NK-92 (cell line): Measurements from ENCODE around the gene LRIG2.
"Not testable (repeated sequence)": the region's sequence is repeated elsewhere in the genome, so short reads cannot be mapped to it uniquely, and the experiment has no call there.

Experiments
- DNase-seq: peaks from one replicate; lab custom pipeline; 2025; ENCODE audit not compliant: unreplicated experiment; lab: John Stamatoyannopoulos, UW

The LRIG2 gene

DNA sequence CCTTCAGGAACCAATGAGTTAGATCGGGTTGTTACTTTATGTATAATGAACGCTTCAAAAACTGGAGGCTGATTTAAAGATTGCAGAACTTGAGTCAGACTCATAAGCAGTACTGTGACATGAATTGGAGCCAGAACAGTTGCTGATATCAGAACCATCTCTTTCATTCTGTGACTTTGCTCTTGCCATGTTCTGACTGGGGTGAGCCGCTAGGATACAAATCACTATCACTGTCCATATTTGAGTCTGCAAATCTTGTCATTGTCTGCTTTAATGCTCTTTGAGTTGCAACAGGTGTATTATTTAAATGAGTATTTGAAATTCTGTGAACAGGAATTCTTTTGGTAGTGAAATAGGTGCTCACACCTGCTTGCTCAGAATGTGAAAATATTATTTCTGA lies 52.5 kb downstream of the LRIG2 start:
- no peak for DNase-seq

DNA sequence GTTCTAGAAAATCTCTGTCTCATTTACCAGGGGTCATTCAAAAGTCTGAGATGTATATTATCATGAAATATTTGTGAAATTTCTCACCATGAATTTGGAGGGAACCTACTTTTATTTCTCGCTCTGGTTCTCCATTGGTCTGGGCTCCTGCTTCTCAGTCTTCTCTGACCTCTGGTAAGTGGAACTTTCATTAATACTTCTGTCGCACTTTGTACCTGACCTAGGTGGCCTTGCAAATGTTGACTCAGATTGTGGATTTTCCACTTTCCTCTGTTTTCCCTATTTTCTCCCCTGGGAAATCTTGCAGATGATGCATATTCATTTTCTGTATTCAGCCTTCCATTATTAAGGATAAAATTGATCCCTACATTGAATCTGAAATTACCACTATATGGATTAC lies 53.2 kb downstream of the LRIG2 start:
- DNase-seq, result no peak

DNA sequence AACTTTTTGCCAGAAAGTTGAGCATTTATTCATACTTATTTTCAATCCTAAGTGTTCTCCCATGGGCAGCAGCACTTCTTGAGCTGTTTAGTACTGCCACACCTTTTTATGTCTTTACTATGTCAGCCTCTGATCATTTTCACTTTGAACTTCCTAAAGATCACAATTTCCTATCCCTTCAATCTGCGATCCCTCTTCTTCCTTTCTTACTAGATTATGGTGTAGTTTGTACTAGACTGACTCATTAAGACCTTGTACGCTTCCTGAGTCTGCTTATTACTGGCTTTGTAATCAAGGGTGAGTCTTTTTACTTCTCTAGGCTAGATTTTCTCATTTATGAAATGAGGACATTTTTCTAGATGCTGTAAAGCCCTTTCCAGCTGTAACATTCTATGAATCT lies 55.1 kb downstream of the LRIG2 start:
- DNase-seq, result no peak

DNA sequence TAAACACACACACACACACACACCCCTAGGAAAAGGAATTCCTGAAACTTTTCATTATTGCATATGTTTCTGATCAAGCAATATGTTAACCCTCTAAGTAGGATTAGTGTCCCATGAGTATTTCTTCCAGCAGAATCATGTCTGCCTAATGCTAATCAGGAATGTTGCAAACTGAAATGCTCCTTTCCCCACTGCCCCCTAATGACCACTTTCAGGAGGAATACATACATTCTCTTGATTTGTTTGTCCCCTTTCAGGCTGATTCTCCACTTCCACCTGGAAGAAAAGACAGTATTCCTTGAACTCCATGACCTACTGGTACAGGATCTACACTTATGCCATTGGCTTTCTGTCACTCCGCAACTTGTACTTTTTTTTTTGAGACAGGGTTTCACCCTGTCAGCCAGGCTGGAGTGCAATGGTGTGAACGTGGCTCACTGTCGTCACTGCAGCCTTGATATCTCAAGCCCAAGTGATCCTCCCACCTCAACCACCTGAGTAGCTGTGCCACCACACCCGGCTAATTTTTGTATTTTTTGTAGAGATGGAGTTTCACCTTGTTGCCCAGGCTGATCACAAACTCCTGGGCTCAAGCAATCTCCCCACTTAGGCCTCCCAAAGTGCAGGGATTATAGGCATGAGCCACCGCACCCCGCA lies 56.7 kb downstream of the LRIG2 start:
- no peak for DNase-seq

DNA sequence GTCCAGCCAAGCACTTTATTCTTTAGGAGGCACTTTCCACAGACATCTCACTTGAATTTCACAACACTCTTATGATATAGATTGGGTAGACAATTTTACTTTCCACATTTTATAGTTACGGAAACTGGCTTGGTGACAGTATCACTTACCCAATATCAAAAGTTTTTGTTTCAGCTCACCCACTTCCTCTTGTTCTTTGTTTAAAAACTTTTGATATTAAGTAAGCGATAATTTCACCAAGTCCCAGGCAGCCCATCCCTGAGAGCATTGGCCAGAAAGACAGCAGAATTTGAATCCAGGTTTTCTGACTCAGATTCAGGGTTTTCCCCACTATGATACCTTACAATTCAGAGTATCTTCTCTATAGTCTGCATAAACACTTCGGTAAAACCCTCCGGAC lies 60.0 kb downstream of the LRIG2 start:
- no peak for DNase-seq

DNA sequence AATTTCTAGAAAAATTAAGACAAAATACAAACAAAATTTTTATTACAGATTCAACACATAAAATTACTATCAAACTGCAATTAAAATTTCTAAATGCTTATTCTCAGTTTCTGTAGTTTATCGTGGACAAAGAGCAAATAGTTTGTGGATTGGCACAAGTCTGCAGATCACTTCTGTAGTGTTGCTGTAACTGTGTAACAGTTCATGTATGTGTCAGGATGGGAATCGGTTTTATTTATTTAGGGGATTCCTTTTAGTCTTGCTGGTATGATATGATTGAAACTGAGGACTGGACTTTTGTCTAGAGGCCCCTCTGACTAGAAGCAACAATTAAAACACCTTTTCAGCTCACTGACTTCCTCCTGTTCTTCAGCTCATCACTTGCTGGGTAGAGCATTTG lies 60.8 kb downstream of the LRIG2 start:
- no peak for DNase-seq

DNA sequence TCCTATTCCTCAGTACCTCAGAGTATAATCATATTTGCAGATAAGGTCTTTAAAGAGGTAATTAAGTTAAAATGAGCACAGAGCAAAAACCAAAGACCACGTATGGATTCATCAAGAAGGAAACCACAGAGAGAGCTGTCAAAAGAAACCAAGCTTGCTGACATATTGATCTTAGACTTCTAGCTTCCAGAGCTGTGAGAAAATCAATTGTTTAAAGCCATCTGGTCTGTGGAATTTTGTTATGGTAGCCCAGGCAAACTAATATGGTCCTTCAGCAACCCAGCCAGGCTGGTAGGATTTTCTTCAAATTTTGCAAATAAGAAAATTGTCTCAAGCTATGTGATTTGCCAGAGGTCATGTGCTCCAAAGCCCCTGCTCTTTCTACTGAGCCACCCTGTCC lies 62.5 kb downstream of the LRIG2 start:
- no peak for DNase-seq

DNA sequence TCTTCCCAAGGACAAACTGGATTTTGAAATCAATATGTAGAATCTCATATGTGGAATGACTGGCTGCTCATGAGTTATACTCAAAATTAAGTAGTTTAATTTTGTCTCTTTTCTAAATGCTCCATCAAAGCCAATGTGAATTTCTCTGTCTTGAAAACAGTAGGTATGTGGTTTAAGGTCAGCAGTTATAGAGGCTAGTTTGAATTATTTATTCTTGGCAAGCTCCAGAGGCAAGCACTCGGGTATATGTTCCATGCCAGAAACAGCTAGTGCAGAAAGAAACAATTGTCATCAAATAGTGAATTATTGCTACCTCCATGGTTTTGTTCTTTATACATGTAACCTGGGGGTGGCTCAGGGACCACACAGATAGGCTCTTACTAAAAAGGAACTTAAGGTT lies 63.5 kb downstream of the LRIG2 start:
- DNase-seq, result no peak

DNA sequence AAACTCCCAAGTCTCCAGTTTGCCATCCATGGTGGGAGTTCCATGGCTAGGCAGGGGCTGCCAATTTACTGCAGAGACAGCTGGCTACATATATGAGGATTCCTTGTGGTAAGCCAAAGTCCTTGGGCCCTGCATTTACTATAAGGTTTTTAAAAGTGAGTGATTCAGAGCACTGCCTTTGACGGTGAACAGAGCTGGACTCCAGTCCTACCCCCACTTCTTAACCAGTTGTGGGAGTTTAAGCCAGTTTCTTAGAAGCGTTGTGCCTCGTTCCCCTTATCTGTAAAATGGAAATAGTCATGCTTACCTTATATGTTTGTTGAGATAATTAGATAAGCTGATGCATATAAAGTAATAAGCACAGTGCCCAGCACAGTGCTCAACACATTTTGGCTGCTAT lies 64.6 kb downstream of the LRIG2 start:
- no peak for DNase-seq

DNA sequence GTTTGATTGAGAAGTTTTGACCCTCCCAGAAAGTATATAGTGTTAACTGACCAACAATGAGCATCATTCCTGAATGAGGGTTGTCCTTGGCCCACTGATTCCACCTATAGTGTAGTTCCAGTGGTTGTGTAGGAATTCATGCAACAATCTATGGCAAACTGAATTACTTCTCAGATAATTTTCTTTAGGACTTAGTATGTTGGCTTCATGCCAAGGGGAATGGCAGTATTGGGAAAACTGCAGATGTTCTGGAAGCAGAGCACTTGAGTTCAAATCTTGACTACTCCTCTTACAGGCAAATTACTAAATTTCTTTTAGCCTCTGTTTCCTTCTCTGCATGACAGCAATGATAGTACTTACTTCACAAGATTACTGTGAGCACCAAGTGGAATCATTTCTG lies 65.8 kb downstream of the LRIG2 start:
- DNase-seq, result no peak

DNA sequence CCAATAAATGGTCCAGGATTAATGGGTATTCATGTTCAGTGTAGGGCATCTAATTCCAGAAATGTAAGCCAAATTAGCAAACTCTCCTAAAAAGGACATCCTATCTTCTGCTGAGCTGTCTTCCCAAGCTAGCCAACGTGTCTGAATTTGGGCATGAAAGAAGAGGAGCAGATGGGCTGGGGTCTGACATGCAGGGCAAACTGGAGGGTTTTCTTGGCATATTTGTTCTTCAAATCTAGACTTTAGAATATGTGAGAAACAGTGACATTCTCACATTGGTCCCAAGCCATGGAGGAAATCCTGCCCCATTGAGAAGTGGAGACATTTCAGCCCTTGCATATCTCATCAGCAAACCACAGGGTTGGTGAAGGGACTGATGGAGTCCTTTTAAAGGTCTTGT lies 67.2 kb downstream of the LRIG2 start:
- DNase-seq, result no peak

DNA sequence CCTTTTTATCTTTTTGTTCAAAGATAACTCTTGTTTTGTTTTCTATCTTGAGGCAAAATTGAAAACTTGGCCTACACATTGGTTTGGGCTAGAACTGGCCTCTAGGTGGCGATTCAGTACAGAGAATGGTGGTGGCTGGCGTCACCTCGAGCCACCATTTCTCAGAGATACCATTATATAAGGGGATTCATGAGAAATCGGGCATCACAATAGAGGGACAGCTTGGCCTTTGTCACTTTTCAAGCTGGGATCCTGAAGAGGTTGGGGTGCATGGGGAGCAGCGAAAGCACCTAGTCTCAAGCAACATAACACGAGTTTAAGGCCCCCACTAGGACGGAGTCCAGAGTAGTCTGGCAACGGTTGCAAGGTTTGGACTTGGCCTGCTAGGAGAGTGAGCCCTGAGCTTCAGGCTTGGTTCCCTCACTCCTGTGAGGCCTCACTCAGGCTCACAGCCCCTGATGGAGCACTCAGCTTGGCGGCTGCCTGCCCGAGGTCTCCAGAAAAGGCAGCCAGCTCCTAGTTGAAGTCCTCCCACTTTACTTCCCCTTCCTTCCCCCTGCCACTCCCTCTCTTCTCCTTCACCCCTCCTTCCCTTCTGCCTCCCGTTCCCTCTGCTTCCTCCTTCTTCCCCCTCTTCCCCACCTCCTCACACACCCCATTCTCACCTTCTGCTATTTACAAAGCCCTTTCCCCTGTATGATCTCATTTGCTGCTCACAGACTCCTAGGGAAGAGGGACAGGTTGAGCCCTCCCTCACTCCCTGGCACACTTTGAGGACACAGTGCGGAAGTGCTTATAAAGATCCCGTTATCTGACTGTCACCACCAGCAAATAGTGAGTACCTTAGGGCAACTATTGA lies 67.8 kb downstream of the LRIG2 start:
- no peak for DNase-seq

DNA sequence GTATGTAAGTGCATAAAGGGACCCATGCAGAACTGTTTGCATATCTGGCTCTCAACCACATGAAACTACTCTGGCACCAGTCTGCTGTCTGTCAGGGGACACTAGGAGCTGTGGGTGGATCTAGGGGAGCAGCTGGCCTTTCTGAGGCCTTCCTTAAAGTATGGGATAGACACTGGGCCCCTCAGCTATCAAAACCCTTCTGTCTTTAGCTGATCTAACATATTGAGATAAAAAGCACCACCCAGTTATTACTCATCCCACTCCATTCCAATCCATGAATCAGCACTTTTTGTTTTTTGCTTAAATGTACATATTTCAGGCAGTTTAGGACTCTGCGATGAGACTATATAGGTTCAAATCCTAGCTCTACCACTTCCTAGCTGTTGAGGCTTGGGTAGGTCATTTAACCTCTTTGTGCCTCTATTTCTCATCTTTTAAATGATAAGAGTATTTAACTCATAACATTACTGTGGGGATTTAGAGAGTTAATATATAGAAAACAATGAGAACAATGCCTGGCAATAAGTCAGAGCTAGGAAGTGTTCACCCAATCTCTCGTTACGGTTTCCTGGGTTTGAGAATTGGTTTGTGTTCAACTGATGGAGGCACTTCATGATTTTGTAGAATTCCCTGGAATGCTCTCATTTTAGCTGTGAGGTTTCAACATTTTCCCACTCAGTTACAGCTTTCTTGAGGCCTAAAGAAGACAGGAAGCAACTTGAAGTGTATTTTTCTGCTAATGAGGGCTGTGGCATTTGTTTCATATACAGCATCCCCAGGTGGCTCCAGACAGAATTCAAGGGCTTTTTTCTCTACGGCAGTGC lies 68.9 kb downstream of the LRIG2 start:
- no peak for DNase-seq

DNA sequence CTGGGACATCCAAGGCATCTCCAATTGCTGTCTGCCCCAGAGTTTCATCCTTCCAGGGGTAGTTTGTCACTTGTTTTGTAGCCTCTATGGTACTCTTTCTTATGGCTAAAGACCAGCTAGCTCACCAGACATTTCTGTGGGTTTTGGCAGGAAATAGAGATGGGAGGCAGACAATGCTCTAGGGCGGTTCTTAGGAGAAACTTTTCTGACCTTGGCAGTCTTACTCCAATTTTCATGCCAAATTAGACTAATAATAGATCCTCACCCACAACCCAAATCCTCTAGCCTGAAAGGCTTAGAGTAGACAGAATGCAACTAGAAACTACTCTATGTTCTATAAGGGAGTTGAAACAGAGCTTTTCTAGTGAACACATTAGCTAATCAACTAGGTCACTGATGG lies 69.8 kb downstream of the LRIG2 start:
- no peak for DNase-seq

DNA sequence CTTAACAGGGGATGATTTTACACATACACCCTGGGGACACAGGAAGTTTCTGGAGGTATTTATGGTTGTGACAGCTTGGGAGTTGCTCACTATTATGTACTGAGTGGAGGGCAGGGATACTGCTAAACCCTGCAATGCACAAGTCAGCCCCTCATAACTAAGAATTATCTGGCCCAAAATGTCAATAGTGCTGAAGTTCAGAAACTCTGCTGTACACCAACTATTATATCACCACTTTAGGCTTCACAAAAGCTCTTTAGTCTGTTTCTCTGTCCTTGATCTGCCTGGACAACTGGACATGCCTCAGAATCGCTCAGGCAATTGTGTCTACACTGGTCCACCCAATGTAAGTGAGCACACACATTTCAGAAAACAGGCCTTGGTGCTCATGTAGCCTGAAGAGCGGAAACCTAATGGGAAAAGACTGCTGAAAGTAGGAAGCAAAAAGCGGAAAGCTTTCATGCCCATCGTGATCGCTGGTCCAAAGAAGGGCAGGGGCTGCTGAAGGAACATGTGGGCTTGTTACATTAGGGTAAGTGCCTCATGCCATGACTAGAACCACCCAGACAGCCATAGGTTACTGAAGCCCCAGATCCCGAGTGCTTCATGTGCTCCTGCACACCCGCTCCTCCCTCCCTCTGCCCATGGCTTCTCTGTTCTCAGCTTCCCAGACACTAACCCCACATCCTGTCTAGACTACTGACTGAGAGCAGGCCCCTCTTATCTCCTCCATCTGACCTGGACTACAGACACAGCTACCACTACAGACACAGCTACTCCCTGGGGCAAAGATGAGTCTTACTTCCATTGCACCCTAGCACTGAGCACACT lies 73.5 kb downstream of the LRIG2 start:
- DNase-seq, result no peak

DNA sequence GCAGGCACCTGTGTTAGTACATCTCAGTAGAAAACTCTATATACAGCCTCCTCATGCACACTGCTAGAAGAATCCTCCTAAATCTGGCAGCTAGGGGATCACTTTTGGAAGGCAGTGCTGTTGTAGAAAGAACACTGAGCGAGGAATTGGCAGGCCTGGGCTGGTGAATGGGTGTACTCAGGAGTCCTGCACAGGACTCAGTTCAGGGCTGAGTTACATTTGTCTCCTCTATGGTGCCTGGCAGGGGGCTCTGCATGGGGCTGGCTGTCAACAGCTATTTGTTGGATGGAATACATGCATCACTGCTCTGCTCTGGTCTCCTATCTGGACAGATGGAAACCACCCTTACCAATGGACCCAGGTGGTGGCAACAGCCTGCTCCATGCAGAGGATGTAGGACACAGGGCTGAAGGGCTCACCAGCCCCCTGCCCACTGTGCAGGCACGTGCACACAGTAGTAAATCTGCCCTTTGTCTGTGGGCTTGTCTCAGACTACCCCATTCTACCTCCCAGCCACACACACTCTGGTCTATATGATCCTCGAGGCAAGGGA lies 74.2 kb downstream of the LRIG2 start:
- no peak for DNase-seq

DNA sequence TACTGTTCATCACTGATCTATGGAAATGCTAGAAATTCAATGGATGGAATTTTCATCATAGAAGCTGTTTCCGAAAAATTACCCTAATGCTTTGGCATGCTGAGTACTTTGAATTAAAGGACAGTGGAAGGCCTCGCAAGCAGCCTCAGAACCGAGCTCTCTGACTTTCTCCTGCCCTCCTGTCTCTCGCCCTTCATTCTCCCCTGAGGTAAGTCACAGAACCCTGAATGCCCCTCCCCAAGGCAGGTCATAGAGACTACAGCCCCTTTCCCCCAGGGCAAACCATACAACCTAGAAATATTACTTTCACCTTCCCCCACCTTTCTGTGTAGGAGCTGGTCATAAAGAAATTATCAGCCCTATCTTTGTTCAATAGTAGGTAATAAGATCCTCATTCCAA lies 74.8 kb downstream of the LRIG2 start:
- no peak for DNase-seq

DNA sequence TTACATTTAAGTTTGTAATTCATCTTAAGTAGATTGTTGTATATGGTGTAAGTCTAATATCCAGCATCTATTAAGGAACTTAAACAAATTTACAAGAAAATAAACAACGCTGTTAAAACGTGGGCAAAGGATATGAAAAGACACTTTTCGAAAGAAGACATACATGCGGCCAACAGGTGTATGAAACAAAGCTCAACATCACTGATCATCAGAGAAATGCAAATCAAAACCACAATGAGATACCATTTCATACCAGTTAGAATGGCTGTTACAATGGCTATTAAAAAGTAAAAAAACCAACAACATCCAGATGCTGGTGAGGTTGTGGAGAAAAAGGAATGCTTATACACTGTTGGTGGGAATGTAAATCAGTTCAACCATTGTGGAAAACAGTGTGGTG lies 77.5 kb downstream of the LRIG2 start:
- DNase-seq, result not testable (repeated sequence)

DNA sequence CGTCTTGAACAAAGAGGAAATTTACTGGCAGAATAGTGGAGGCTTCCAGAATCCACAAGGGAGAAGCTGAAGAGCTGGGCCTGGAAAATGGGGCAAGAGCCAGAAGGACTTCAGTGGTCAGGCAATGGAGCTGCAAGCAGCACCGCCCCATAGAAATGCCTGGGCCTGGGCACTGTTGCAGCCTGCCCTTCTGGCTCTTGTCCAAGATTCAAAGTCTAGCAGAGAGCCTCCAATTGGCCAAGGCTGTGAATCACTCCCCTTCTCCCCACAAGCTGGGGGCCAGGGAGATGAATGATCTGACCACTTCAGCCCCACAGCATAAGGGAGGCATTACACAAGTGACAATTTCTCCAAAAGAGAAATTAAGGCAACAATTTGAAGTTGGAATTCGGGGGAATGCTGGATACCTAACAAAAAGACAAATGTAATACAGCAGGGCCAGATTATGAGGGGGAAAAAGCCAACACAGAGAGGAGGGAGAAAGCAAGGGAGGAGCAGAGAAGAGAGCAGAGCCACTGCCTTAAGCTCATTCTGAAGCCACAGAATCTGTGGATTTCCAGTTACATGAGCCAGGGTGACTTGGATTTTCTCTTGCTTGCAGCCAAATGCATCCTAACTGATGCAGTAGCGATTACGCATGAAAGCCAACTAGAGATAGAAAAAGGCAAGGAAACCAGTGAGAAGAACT lies 80.3 kb downstream of the LRIG2 start:
- no peak for DNase-seq

DNA sequence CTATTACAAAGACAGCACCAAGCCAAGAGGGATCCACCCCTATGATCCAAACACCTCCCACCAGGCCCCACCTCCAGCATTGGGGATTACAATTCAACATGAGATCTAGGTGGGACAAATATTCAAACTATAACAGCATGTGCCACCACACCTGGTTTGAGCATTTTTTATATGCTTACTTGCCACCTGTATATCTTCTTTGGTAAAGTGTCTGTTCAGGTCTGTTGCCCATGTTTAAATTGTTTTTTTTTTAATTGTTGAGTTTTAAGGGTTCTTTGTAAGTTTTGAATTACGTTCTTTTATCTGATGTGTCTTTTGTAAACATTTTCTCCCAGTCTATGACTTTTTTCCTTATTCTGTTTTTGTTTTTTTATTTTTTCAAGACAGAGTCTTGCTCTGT lies 83.4 kb downstream of the LRIG2 start:
- DNase-seq, result no peak
